Stimulated activated CD4-positive, alpha-beta T cell treated with anti-CD3 and anti-CD28 coated beads, Interleukin-2, amount 100 ng/mL, for 4 hours (primary cell): ENCODE results near the gene SCTR.

Experiments
- DNase-seq: peaks from one replicate; pipeline ENCODE4 v3.0.0-alpha.2; 2020; ENCODE audit warnings: low read depth

The SCTR gene

DNA sequence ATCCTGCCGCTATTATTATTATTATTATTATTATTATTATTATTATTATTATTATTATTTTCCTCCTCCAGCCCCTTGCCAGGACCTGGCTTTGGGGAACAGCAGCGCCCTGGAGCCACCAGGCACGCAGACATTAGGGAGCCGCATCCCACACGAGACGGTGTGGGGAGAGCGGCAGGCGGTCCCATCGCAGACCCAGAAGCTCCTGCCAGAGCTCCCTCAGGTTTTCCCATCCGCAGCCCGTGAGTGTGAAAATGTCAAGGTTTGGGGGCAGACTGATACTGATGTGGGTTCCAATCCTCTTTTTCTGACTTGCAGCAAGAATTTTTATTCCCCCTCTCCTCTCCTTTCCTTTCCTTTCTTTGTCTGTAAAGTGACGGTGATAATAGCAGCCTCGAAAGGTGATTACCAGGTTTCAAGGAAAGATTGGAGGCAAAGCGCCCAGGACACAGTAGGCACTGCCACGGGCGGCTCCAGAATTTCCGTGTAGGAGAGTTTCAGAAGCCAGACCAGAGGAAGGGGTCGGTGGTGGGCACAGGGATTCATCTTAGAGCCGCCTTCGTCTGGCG lies 816 bp downstream of the SCTR start:
- no peak for DNase-seq

- DNase-seq, result no peak
Measured at GRCh38 chr2:119522671-119523070, 1.6 kb downstream of the SCTR start.

GRCh38 chr2:119521433-119522050 lies 2.7 kb downstream of the SCTR start:
- DNase-seq, result no peak

GRCh38 chr2:119520696-119521432 lies 3.4 kb downstream of the SCTR start:
- no peak for DNase-seq

DNA sequence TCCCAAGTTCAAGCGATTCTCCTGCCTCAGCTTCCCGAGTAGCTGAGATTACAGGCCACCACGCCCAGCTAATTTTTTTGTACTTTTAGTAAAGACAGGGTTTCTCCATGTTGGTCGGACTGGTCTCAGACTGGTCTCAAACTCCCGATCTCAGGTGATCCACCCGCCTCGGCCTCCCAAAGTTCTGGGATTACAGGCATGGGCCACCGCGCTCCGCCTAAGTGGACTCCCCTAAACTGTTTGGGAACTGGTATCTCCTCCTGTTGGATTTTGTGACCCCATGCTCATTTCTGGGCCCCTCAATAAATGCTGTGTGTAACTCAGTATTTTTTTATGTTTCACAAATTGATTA lies 5.2 kb downstream of the SCTR start:
- no peak for DNase-seq

- DNase-seq, result no peak
Measured at GRCh38 chr2:119518401-119519056, 5.8 kb downstream of the SCTR start.

DNA sequence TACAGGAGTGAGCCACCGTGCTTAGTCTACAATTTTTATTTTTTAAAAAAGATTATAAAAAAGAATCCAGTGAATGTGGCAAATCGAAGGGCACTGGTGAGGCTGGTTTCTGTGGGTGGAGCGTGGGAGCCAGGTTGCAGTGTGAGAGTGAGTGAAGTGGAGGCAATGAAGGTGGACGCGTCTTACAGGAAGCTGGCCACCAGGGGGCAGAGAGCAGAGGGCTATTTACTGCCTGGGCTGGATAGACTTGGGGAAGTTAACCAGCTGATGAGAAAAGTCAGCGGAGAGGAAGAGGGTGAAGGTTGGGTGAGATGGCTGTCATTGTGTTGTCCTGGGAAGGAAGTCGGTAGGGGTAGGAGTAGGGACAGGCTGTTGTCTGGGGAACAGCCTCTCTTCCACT lies 6.8 kb downstream of the SCTR start:
- peak; percentile 6 for DNase-seq

GRCh38 chr2:119516121-119516520 lies 8.2 kb downstream of the SCTR start:
- DNase-seq, result no peak

DNA sequence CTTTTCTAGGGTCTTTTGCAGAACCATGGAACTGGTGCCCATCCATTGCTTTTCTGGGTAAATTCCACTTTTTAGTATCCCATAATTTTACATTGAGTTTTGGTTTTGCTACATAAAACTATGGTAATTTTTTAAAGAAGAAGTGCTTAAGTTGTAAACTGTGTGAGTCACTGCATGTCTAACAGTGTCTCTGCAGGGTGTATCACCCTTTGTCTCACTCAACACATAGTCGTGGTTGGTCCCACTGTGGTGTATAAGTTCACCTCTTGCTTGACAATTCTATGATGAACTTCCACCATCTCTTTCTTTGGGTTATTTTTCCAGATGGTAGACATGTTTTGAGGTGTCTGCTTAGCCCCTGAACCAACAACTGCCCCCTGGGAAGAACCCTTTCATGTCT lies 10.5 kb downstream of the SCTR start:
- DNase-seq, result no peak

GRCh38 chr2:119512946-119513345 lies 11.3 kb downstream of the SCTR start:
- no peak for DNase-seq

GRCh38 chr2:119511989-119512388 lies 12.3 kb downstream of the SCTR start:
- no peak for DNase-seq

DNA sequence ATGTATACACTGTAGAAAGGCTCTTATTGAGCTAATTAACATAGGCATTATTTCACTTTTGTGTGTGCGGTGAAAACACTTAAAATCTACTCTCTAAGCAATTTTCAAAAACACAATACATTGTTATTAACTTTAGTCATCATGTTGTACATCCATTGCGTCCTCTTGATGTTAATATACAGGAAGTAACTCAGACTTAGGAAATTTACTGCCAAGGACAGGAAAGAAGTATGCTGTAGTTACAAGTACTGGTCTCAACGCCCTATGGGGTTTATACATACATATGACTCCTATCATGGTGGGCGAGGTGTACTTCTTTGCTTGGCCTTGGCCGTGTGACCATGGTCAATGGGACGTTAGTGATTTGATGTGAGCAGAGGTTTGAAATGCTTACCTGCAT lies 15.5 kb downstream of the SCTR start:
- no peak for DNase-seq

- no peak for DNase-seq
Measured at GRCh38 chr2:119496682-119497081, 27.6 kb downstream of the SCTR start.

DNA sequence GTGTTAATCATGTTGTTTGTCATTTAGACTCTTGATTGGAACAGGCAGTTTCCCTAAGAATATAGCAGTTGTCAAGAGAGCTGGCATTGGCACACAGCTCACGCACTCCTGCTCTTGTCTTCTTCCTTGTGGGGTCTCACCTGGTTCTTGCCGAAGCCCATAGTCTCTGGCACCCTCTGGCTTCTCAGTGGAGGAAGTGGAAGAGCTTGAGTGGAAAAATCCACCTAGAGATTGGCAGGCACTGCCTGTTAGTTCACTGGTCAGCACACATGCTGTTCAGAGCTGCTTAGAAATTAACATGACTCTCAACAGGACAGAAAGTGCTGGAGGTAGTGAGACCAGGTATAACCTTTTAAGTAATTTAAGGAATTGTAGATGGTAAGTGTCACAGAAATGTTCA lies 28.3 kb downstream of the SCTR start:
- no peak for DNase-seq

GRCh38 chr2:119494163-119494790 lies 30.0 kb downstream of the SCTR start:
- no peak for DNase-seq

- no peak for DNase-seq
Measured at GRCh38 chr2:119491776-119492525, 32.3 kb downstream of the SCTR start.

GRCh38 chr2:119490653-119491195 lies 33.6 kb downstream of the SCTR start:
- DNase-seq, result no peak

DNA sequence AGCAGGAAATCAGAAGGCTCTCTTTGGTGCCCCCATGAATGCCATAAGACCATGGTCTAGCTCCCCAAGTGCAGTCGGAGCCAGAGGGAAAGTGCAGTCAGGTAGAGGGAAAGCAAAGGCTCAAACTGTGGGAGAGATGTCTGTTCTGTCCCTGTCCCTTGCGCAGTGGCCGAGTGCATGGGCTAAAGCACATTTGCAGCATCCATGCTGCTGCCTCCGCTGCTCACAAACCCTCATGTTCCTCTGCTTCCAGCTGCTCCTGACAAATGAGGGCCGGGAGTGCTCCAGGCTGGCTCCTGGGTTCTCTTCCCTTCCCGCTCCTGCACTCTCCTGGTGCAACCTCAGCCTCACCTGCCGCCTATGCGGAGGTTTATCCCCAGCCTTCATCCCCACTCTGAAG lies 34.2 kb downstream of the SCTR start:
- no peak for DNase-seq

DNA sequence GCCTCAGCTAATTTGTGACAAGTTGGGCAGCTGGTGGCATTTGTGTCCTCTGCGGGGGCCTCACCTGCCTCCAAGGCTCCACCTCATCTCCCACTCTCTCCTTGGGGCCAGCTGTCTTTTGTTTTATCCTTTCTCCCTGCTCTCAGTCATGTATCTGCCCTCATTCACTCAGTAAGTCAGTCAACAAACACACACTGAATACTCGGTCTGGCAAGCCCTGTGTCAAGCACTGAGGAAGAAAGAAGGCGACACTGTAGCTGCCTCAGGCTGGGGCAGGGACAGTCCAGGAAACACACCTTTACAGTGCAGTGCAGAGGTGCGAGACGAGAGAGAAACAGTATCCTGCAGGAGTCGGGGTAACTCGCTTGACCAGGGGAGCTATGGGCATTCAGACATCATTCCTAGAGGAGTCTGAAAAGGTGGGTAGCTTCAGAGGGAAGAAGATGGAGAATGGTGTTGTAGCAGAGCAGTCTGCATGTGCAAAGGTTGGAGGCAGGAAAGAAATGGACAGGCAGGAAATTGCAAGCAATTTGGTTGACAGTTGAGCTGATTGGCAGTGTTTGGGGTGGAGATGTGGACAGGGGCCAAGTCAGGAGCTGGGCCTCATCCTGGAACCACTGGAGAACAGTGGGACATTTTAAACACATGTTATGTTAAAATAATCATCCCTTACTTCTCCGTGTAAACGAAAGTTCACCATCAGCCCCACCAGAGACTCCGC lies 34.9 kb downstream of the SCTR start:
- no peak for DNase-seq

DNA sequence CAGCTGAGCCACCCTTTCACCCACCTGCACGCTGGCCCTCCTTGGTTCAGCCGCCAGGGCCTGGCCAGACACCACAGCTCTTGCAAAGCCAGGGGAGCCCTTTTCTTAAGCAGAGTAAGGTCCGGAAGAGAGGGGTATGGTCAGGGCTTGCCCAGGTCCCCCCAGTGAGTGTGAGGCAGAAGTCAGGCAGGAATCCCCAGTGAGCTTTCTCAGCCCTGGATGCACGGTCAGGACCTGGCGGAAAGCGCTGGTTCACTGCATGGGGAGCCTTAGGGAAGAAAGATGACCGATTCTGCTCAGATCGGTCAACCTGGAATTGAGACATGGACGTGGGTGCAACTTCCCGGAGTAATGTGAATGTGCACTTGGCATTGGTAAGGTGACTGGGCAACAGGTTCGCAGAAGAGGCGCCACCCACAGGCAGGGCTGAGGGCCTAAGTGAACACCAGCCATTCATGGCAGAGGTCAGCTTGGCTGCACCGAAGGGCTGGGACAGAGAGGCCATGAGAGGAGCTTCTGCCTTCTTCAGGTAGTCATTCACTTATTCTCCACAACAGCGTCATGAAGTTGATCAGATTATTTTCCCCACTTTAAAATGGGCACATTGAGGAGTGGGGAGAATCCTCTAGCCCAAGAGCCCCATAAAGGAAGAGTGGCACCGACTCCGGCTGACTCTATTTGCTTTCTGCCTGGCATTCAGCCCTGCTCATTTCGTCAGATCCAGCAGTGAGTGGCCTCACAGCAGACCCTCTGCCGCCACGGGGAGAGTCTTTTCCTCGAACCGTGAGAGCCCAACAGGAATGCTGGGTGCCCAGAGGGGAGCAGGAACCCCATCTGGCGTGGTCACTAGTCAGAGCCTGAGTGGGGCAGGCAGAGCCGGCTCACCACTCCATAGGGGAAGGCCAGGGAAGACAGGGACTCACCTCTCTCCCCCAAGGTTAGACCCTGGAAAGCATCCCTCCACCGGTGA lies 35.8 kb downstream of the SCTR start:
- no peak for DNase-seq
